NCI-H1092 (cell line): ENCODE measurements around the gene SUSD2.
A peak's percentile ranks its signal among the peaks of the same experiment; 100 is the strongest.
"Not testable (repeated sequence)": the region's sequence is repeated elsewhere in the genome, so short reads cannot be mapped to it uniquely, and the experiment has no call there.

Experiments used
- DNase-seq: peaks from one replicate; lab custom pipeline; 2025; lab: John Stamatoyannopoulos, UW

Gene SUSD2, protein sequence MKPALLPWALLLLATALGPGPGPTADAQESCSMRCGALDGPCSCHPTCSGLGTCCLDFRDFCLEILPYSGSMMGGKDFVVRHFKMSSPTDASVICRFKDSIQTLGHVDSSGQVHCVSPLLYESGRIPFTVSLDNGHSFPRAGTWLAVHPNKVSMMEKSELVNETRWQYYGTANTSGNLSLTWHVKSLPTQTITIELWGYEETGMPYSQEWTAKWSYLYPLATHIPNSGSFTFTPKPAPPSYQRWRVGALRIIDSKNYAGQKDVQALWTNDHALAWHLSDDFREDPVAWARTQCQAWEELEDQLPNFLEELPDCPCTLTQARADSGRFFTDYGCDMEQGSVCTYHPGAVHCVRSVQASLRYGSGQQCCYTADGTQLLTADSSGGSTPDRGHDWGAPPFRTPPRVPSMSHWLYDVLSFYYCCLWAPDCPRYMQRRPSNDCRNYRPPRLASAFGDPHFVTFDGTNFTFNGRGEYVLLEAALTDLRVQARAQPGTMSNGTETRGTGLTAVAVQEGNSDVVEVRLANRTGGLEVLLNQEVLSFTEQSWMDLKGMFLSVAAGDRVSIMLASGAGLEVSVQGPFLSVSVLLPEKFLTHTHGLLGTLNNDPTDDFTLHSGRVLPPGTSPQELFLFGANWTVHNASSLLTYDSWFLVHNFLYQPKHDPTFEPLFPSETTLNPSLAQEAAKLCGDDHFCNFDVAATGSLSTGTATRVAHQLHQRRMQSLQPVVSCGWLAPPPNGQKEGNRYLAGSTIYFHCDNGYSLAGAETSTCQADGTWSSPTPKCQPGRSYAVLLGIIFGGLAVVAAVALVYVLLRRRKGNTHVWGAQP

DNA sequence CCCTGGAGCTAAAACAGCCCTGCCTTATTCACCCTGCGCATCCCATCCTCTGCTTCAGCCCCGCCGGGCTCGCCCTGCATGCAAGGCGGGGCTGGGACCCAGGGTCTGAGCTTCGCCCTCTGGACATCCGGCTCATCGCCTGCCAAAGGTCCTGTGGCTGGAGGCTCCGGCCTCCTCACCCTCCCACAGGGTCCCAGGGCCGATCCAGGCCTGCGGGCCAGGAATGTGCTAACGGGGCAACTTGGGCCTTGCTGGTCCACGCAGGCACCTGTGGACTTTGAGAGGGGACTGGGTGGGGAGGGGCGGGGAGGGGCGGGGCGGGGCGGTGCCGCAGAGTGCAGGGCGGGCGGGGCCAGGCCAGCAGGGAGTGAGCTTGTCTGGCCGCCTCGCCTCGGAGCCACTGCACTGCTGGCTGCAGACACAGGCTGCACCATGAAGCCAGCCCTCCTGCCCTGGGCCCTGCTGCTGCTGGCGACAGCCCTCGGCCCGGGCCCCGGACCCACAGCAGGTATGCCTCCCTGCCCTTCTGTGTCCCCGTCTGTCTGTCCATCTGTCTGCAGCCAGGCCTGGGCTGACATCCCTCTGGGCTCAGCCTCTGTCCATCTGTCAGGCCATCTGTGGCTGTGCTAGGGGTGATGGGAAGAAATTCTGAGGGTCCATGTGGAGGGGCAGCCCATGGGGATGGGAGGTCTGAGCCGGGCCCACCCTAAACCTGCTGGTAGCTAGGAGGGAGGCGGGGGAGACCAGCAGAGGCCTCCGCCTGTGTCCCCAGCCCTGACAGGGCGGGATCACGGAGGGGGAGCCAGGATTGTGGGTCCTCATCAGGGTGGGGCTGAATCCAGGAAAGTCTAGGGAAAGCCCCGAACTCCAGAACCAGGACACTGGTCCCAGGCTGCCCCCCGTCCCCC, at the start of gene SUSD2:
TSS of gene SUSD2 (plus strand) at position 400 of the 908 bp plus-strand sequence. CDS start at position 433, 33 bp downstream.
- no peak for DNase-seq

DNA sequence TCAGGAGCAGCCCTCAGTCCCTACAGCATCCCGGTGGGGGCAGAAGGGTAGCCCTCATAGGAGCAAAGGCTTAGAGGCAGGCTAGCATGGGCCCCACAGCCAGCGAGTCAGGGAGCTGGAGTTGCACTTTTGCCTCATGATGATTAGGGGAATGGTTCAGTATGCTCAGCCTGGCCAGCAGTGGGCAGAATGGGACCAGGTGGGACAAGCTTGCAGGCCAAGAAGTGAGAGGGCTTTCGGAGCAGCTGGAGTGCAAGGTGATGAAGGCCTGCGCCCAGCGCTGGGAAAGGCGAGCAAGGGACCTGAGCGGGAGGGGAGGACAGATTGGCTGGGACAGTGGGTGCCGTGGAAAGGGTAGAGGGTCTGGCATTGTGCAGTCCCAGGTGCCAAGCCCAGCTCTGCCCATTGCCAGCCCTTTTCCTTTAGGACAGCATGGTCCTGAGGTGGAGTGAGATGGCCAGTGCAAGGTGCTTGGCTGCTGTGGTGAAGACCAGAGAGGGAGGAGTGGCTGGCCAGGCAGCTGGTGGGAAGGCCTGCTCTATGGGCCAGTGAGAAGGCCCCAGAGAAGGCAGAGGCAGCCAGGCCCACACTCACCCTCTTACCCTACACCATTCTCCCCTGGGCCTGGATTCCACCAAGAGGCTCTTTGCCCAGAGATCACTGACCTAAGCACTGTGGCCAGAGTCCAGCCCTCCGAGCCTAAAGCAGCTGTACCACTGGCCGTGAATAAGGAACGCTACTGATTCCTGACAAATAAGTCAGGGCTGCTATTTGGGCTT, 47.9 kb upstream of the SUSD2 start:
- DNase-seq = no peak

DNA sequence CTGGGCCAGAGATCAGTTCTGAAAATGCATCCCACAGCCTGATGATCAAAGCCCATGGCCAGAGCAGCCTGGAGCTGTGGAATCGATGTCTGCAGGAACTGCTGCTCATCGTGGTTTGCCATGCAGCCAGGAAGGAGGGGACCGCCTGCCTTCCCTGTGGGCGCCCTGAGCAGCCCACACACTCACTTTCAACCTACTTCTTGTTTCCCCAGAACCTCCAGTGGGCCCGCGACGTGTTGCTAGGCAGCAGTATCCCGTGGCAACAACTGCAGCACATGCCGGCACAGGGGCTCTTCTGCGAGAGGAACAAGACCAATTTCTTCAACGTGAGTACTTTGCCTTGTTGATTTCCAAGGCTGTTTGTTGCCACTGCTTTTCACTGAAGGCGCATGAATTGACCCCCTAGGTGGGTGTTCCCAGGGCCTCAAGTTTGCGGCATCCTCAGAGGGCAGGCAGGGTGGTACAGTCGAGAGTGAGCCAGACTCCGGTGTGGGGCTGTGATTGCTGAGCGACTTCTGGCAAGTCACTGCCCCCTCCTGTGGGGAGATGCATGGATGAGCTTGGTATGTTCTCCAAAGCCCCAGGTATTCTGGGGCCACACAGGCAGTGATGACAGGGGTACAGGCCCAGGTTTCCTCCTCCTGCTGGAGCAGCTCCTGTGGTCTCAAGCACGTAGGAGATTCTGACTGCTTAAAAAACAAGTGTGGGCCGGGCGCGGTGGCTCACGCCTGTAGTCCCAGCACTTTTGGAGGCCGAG, 47.0 kb upstream of the SUSD2 start:
- DNase-seq = no peak

DNA sequence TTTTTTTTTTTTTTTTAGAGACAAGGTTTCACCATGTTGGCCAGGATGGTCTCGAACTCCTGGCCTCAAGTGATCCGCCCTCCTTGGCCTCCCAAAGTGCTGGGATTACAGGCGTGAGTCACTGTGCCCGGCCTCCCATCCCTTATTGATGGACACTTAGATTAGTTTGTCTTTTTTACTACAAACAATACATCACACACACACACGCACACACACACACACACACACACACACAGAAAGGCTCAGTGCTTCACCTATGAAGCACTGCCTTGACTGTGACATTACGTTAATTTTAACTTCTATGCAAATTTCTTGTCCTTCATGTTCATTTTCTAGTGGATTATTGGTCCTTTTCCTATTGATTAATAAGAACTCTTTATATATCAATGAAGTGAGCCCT, 44.8 kb upstream of the SUSD2 start:
- not testable (repeated sequence) for DNase-seq

GRCh38 chr22:24137595-24137994, 43.7 kb upstream of the SUSD2 start:
- no peak for DNase-seq

DNA sequence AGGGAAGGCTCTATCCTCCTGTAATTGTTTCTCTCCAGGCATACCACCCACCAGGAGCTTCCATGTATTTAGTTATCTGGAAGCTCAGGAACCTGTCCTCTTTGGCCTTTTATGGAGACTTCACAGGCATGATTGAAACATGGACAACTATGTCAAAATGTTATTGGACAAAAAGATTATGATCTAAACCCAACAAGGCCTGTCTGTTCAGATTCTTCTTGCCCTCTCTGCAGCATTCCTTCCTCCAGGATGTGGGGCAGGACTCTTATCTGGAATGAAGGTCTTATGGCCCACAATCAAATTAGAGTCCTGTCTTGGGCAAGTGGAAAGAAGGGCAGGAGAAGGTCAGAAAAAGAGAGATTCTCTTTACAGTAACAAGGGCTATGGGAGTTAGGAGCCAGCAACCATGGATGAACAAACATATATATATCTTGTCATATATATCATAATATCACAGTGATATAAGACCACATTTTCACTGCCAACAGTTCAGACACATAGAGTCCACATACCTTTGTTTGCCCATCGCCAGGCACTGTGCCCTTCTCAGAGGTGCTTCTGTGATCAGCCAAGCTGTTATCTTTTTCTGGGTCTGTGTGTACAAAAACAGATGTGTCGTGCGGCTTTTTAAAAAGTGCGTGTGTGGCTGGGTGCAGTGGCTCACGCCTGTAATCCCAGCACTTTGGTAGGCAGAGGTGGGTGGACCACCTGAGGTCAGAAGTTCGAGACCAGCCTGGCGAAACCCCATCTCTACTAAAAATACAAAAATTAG, 42.5 kb upstream of the SUSD2 start:
- DNase-seq = no peak

DNA sequence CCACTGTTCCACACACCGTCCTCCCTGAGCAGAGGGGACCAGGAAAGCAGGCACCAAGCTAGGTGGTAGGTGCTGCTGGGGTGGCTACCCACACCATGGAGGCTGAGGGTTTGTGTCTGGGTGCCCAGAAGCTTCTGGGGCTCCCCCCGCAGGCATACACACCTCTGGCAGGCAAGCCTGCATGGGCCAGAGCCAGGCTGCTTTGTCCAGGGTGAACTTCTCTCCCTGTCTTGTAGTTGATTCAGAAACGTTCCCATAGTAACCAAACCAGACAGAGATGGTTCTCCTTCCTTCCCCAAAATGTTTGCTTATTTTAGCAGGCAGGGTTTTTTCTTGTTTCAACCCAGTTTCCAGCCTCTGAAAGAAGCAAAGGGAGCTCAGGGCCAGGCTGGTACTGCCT, 40.9 kb upstream of the SUSD2 start:
- DNase-seq = no peak

DNA sequence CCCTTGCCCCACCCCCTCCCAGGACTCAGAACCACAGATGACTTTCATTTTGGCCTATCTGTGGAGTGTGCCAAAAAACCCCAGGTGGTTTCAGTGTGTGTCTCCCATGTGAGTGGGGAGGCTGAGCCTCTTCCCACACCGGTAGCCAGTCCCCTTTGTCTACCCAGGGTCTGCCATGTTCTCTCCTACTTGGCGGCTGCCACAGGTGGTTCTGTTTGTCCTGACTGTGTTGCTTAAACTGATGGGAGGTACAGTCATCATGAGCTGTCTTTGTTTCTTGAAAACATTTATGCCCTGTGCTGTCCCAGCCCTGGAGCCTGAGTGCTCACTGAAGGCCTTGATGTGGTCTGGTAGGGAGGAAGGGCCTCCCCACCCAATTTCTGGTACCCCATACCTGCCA, 39.7 kb upstream of the SUSD2 start:
- no peak for DNase-seq

GRCh38 chr22:24142241-24142640, 39.0 kb upstream of the SUSD2 start:
- DNase-seq = no peak

- DNase-seq = no peak
Measured at GRCh38 chr22:24142831-24143230, 38.5 kb upstream of the SUSD2 start.

DNA sequence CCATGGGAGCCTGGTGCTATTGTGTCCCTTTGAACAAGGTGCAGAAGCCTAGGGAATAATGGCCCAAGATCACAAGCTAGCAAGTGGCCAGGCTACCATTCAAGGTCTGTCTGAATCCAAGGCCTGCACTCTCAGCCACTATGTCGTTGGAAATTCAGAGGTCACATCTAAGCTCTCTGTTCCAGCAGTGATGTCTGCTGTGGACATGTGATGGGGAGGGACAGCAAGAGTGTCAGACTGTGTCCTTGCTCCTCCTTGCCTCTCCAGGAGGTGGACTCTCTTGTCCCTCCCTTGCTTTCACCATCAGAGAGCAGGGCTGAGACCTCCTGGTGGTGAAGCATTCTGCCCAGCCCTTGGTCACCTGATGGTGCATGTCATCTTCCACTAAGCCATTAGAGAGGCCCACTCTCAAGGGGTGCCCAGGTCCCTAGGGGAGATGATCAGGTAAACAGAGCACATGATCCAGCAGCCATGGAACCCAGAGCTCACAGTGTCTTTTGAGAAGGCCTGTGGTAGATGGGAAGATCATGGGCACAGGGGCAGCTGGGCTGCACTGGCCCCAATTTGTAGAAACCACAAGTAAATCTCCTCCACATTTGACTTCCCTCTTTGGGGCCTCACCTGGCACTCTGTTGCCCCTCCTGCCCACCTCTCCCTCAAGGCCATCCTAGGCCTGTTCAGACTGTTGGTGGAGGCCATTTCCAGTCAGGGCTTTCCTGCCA, 37.1 kb upstream of the SUSD2 start:
- no peak for DNase-seq

DNA sequence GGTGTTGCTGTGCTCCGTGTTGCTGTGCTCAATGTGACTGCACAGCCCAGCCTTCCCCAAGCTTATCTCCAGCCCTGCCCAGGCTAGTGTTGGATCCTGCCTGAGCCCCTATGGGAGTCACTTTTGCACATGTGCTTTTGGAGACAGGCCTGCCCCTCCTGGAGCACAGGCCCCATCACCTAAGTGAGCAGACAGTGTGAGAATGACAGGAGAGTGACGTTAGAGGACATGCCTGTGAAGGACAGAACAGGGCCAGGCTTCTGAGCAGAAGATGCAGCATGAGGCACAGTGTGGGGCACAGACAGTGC, 36.6 kb upstream of the SUSD2 start:
- DNase-seq = no peak

DNA sequence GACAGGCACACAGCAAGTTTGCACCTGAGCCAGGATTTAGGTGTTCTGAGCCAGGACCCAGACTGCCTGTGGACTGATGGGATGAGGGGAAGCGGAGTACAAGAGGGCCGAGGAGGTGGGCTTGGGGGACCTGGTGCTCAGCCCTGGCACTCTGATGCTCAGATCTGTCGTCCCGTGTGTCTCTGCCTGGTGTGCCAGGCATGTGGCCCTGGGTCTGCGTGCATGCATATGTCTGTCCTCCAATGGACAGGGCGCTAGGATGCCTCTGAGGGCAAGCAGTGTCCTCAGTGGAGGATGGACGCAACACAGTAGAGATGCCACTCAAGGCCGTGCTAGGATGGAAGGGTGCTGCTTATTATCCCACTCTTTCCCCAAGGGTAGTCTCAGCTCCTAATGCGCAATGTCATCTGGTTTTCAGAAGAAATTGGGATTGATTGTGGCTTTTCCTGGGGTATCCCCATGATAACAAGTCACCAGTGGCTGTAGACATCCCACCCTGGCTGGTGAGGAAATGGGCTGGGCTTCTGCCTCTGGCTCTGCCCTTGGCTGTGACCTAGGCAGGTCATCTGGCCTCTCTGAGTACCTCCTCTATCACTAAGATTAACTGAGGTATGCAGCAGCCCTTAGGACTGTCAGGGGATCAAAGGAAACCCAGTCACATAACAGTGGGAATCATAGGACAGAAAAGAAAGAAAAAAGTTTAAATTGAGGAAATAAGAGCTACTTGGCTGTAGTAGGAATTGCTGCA, 35.7 kb upstream of the SUSD2 start:
- DNase-seq = no peak

DNA sequence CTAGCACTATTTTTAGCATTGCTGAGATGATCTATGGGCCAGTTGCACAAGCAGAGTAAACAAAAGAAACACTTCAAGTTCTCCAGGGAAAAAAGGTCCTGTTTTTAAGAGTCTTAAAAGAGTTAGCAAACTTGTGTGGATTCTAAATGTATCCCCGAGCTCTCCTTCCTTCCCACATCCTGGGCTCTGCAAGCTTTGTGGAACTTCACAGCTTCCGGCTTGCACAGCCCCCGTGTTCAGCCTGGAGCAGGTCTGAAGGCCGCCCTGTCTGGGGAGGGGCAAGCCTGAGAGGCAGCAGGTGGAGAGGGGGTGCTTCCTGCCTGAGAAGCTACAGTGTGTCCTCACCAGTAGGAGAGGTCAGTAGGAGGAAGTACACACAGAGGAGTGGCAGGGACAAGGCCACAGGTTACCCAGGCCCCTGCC, 35.1 kb upstream of the SUSD2 start:
- peak; percentile 20 for DNase-seq

GRCh38 chr22:24146791-24147353, 34.4 kb upstream of the SUSD2 start:
- DNase-seq = no peak

GRCh38 chr22:24147666-24148065, 33.6 kb upstream of the SUSD2 start:
- DNase-seq = no peak

DNA sequence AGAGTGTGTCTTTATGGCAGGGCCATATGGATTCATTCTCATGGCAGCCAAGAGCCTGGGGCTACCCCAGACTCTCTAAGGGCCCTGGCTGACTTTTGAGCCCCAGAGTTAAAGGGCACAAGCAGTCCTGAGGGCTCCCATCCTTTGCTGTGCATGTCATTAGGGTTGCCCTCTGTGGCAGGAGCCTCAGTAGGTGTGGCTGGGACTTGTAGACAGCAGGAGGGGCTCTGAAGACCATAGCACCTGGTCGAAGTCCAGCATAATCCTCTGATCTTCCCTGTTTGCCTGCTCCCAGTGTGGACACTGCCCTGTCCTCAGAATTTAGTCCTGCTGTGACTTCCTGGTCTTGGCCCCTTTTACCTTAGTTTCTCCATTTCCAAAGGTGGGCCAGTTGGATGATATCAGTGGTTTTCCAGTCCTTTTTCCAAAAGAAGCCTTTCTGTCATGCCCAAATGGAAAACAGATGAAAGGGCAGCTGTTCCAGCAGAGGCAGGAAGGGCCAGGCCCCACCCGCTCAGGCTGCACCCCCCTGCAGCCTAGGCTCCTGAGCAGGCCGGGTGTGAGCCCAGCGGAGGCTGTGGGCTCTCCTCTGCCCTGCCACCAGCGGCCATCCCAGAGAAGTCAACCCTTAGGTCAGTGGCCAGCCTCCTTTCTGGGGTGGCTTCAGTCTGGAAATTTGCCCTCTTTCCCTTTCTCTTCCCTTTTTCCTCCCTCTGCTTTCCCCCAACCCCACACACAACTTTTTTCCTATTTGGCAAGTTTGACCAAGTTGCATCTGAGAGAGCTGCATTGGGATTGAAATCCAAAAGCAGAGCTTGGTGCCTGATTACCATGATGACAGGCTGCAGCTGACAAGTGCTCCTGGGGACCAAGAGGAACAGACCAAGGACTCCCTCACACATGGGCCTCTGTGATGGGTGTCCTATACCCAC, 32.8 kb upstream of the SUSD2 start:
- no peak for DNase-seq
